Neural cell (in vitro differentiated cells): Measurements from ENCODE around the gene GAB1. TPM values are rescaled to one million over a fixed set of nuclear protein-coding genes. Genes with fewer than 3 reads are reported as not detected.

Source experiments
- H2AFZ ChIP-seq: fragments of 200-600, 300-800 bp; sonication (generic), shearing (Covaris generic); 2 replicates; pipeline ENCODE4 v1.6.0; 2014; ENCODE audit warnings: low read depth, mild to moderate bottlenecking, antibody characterized with exemption, low read length, moderate library complexity
- H3F3A ChIP-seq: fragments of 200-600 bp; shearing (Covaris generic); 2 replicates; pipeline ENCODE4 v1.6.1; 2016; ENCODE audit warnings: mild to moderate bottlenecking, moderate library complexity, mixed read lengths, antibody characterized with exemption, low read length; ENCODE audit not compliant: insufficient read depth, poor library complexity, severe bottlenecking
- H3K27ac ChIP-seq: fragments of 200-600, 300-800 bp; sonication (generic), shearing (Covaris generic); 2 replicates; pipeline ENCODE4 v1.5.1; 2014; ENCODE audit warnings: mild to moderate bottlenecking, low read length, moderate library complexity
- H3K27me3 ChIP-seq: fragments of 300-800, 200-600 bp; sonication (generic), shearing (Covaris generic); 2 replicates; pipeline ENCODE4 v1.6.0; 2014; ENCODE audit warnings: mild to moderate bottlenecking, low read depth, low read length, moderate library complexity; ENCODE audit not compliant: insufficient read depth
- H3K36me3 ChIP-seq: fragments of 300-800, 200-600 bp; sonication (generic), shearing (Covaris generic); 2 replicates; pipeline ENCODE4 v1.5.1; 2014; ENCODE audit warnings: mild to moderate bottlenecking, antibody characterized with exemption, low read length, moderate library complexity; ENCODE audit not compliant: insufficient read depth
- H3K4me2 ChIP-seq: fragments of 300-800, 200-600 bp; sonication (generic), shearing (Covaris generic); 2 replicates; pipeline ENCODE4 v1.6.0; 2014; ENCODE audit warnings: mild to moderate bottlenecking, low read length
- H3K4me3 ChIP-seq: fragments of 300-800, 200-600 bp; sonication (generic), shearing (Covaris generic); 2 replicates; pipeline ENCODE4 v1.5.1; 2014; ENCODE audit warnings: mild to moderate bottlenecking, low read length, moderate library complexity
- H3K79me2 ChIP-seq: fragments of 200-600 bp; shearing (Covaris generic); replicated peaks from 2 replicates; pipeline ENCODE4 v1.6.0; 2014; ENCODE audit warnings: mild to moderate bottlenecking, low read length, moderate library complexity; ENCODE audit not compliant: insufficient read depth
- H3K9ac ChIP-seq: fragments of 300-800, 200-600 bp; sonication (generic), shearing (Covaris generic); 2 replicates; pipeline ENCODE4 v1.6.1; 2016; ENCODE audit warnings: mild to moderate bottlenecking, low read length, mixed read lengths
- H3K9me2 ChIP-seq: fragments of 200-600 bp; shearing (Covaris generic); 2 replicates; pipeline ENCODE4 v1.6.1; 2016; ENCODE audit warnings: mild to moderate bottlenecking, low read length, mixed read lengths; ENCODE audit not compliant: insufficient read depth
- H3K9me3 ChIP-seq: fragments of 200-600, 300-800 bp; sonication (generic), shearing (Covaris generic); 2 replicates; pipeline ENCODE4 v1.6.1; 2016; ENCODE audit warnings: mild to moderate bottlenecking, mixed run types, low read length, moderate library complexity, mixed read lengths
- H4K20me1 ChIP-seq: fragments of 200-600 bp; shearing (Covaris generic); 2 replicates; pipeline ENCODE4 v1.6.1; 2016; ENCODE audit warnings: mild to moderate bottlenecking, mixed run types; ENCODE audit not compliant: insufficient read depth
- EP300 ChIP-seq: fragments of 450-650 bp; conservative IDR thresholded peaks from 2 replicates; pipeline ENCODE4 v1.6.1; 2014; ENCODE audit warnings: antibody characterized with exemption, mild to moderate bottlenecking, moderate library complexity; ENCODE audit not compliant: poor library complexity, severe bottlenecking
- EZH2 ChIP-seq: fragments of 200-600, 300-800 bp; shearing (Covaris generic), sonication (generic); IDR thresholded peaks from 2 replicates; pipeline ENCODE4 v1.6.1; 2014; ENCODE audit warnings: antibody characterized with exemption, low read length, borderline replicate concordance, mild to moderate bottlenecking; ENCODE audit not compliant: insufficient read depth, poor library complexity, severe bottlenecking
- MXI1 ChIP-seq: fragments of 450-650 bp; conservative IDR thresholded peaks from 2 replicates; pipeline ENCODE4 v1.6.1; 2014; ENCODE audit warnings: antibody characterized with exemption, mild to moderate bottlenecking; ENCODE audit not compliant: poor library complexity, severe bottlenecking
- POLR2AphosphoS5 ChIP-seq: IDR thresholded peaks from 2 replicates; pipeline ENCODE4 v1.6.1; 2012
- RAD21 ChIP-seq: fragments of 450-650 bp; conservative IDR thresholded peaks from 2 replicates; pipeline ENCODE4 v1.6.1; 2014; ENCODE audit warnings: antibody characterized with exemption, mild to moderate bottlenecking, moderate library complexity
- SMC3 ChIP-seq: fragments of 450-650 bp; conservative IDR thresholded peaks from 2 replicates; pipeline ENCODE4 v1.6.1; 2014; ENCODE audit warnings: antibody characterized with exemption, mild to moderate bottlenecking, moderate library complexity; ENCODE audit not compliant: poor library complexity
- TAF1 ChIP-seq: IDR thresholded peaks from 2 replicates; pipeline ENCODE4 v1.6.1; 2012; ENCODE audit warnings: low read depth
- polyA plus RNA-seq: library from polyadenylated mRNA; depleted of rRNA; stranded (reverse); fragments of >200 nt; gene quantifications from 2 replicates; pipeline ENCODE4 v1.2.3, GENCODE V29; 2014
- TF ChIP-seq, protein P1 (sequence below): IDR thresholded peaks from 2 replicates; pipeline ENCODE4 v1.6.1; 2012; ENCODE audit warnings: borderline replicate concordance
- TF ChIP-seq, protein P2 (sequence below): fragments of 450-650 bp; IDR thresholded peaks from 2 replicates; pipeline ENCODE4 v1.5.1; 2014; ENCODE audit warnings: antibody characterized with exemption, mild to moderate bottlenecking, moderate library complexity; ENCODE audit not compliant: poor library complexity, severe bottlenecking

Gene GAB1
- polyA plus RNA-seq, 1 donor from 2014 or later: 2.4 TPM

GRCh38 chr4:143513314-143514168 is 176.9 kb downstream of the GAB1 start, which contains the start of gene SMARCA5:
Gene SMARCA5, plus strand, starts transcription at chr4:143513702. Its CDS starts 223 bp downstream, at chr4:143513925.
- peaks cover 5% of the 10 kb centered on the region for H3K36me3 ChIP-seq
- peak within 1 kb of the TSS; percentile 86 for H3K4me2 ChIP-seq
- no peaks in the 10 kb centered on the region for H3K9me2 ChIP-seq
- TF ChIP-seq EZH2: no peak
- TF ChIP-seq SMC3: peak; percentile 18
- TF ChIP-seq EP300: peak; percentile 52
- peak; percentile 89 for TF ChIP-seq POLR2AphosphoS5
- TF ChIP-seq MXI1: peak; percentile 46
- TF ChIP-seq, protein P1, sequence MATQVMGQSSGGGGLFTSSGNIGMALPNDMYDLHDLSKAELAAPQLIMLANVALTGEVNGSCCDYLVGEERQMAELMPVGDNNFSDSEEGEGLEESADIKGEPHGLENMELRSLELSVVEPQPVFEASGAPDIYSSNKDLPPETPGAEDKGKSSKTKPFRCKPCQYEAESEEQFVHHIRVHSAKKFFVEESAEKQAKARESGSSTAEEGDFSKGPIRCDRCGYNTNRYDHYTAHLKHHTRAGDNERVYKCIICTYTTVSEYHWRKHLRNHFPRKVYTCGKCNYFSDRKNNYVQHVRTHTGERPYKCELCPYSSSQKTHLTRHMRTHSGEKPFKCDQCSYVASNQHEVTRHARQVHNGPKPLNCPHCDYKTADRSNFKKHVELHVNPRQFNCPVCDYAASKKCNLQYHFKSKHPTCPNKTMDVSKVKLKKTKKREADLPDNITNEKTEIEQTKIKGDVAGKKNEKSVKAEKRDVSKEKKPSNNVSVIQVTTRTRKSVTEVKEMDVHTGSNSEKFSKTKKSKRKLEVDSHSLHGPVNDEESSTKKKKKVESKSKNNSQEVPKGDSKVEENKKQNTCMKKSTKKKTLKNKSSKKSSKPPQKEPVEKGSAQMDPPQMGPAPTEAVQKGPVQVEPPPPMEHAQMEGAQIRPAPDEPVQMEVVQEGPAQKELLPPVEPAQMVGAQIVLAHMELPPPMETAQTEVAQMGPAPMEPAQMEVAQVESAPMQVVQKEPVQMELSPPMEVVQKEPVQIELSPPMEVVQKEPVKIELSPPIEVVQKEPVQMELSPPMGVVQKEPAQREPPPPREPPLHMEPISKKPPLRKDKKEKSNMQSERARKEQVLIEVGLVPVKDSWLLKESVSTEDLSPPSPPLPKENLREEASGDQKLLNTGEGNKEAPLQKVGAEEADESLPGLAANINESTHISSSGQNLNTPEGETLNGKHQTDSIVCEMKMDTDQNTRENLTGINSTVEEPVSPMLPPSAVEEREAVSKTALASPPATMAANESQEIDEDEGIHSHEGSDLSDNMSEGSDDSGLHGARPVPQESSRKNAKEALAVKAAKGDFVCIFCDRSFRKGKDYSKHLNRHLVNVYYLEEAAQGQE: peak; percentile 90
- TF ChIP-seq RAD21: peak; percentile 13
- peak; percentile 86 for TF ChIP-seq TAF1
- TF ChIP-seq, protein P2, sequence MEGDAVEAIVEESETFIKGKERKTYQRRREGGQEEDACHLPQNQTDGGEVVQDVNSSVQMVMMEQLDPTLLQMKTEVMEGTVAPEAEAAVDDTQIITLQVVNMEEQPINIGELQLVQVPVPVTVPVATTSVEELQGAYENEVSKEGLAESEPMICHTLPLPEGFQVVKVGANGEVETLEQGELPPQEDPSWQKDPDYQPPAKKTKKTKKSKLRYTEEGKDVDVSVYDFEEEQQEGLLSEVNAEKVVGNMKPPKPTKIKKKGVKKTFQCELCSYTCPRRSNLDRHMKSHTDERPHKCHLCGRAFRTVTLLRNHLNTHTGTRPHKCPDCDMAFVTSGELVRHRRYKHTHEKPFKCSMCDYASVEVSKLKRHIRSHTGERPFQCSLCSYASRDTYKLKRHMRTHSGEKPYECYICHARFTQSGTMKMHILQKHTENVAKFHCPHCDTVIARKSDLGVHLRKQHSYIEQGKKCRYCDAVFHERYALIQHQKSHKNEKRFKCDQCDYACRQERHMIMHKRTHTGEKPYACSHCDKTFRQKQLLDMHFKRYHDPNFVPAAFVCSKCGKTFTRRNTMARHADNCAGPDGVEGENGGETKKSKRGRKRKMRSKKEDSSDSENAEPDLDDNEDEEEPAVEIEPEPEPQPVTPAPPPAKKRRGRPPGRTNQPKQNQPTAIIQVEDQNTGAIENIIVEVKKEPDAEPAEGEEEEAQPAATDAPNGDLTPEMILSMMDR: no peak
- peak within 1 kb of the TSS; percentile 90 for H3K4me3 ChIP-seq
- H3K9ac ChIP-seq: peak within 1 kb of the TSS; percentile 97
- H3K27me3 ChIP-seq: no peaks in the 10 kb centered on the region
- H3K27ac ChIP-seq: peak within 1 kb of the TSS; percentile 97
- H4K20me1 ChIP-seq: peaks cover 12% of the 10 kb centered on the region
- H3F3A ChIP-seq: no peaks in the 10 kb centered on the region
- no peaks in the 10 kb centered on the region for H3K9me3 ChIP-seq
- H2AFZ ChIP-seq: peak within 1 kb of the TSS; percentile 86
- H3K79me2 ChIP-seq: peaks cover 44% of the 10 kb centered on the region

- peak overlapping the region; percentile 90 for H3K4me3 ChIP-seq
- H3K9me3 ChIP-seq: no peaks in the 10 kb centered on the region
- H3K4me2 ChIP-seq: peak overlapping the region; percentile 86
- H3K9ac ChIP-seq: peak overlapping the region; percentile 97
- H3F3A ChIP-seq: no peaks in the 10 kb centered on the region
- peaks cover 12% of the 10 kb centered on the region for H4K20me1 ChIP-seq
- H3K79me2 ChIP-seq: peaks cover 50% of the 10 kb centered on the region
- TF ChIP-seq EP300 (no peak), POLR2AphosphoS5 (no peak), SMC3 (peak; percentile 6)
- peak overlapping the region; percentile 86 for H2AFZ ChIP-seq
- peak overlapping the region; percentile 97 for H3K27ac ChIP-seq
- H3K27me3 ChIP-seq: no peaks in the 10 kb centered on the region
- no peaks in the 10 kb centered on the region for H3K9me2 ChIP-seq
- peaks cover 7% of the 10 kb centered on the region for H3K36me3 ChIP-seq
These were observed 177.5 kb downstream of the GAB1 start for GRCh38 chr4:143514169-143514495.
